Measurements from ENCODE around the gene WNK4.
"Not testable (repeated sequence)": the region's sequence is repeated elsewhere in the genome, so short reads cannot be mapped to it uniquely, and the experiment has no call there.

WNK4 gene

DNA sequence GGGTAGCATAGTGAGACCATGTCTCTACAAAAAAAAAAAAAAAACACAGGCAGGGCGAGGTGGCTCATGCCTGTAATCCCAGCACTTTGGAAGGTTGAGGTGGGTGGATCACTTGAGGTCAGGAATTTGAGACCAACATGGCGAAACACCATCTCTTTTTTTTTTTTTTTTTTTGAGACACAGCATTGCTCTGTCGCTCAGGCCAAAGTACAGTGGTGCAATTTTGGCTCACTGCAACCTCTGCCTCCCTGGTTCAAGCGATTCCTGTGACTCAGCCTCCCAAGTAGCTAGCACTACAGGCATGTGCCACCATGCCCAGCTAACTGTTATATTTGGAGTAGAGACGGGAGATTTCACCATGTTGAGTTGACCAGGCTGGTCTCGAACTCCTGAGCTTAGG lies 14.3 kb upstream of the WNK4 start (continued):
- TF ChIP-seq TSHZ2 (CRISPR knock-in tag; IDR thresholded peaks at IDR 0.05) = no peak

- no peak for ATAC-seq
- TF ChIP-seq ARNTL (CRISPR knock-in tag; IDR thresholded peaks at IDR 0.05; ENCODE audit: borderline replicate concordance, low read depth) = no peak
Measured at GRCh38 chr17:42767512-42767911, 12.9 kb upstream of the WNK4 start.

DNA sequence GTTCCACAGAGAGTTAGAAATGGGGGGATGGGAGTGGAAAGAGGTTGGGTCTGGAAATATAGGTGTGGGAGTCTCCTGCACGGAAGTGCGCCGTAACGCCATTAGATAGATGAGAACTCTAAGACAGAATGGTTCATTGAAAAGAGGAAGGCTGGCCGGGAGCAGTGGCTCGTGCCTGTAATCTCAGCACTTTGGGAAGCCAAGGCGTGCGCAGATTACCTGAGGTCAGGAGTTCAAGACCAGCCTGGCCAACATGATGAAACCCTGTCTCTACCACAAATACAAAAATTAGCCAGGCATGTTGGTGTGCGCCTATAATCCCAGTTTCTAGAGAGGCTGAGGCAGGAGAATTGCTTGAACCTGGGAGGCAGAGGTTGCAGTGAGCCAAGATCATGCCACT lies 12.4 kb upstream of the WNK4 start:
- not testable (repeated sequence) for ATAC-seq

- not testable (repeated sequence) for ATAC-seq
Measured at GRCh38 chr17:42769964-42770363, 10.4 kb upstream of the WNK4 start.

- peak; percentile 29 for ATAC-seq
- TF ChIP-seq, protein P1, sequence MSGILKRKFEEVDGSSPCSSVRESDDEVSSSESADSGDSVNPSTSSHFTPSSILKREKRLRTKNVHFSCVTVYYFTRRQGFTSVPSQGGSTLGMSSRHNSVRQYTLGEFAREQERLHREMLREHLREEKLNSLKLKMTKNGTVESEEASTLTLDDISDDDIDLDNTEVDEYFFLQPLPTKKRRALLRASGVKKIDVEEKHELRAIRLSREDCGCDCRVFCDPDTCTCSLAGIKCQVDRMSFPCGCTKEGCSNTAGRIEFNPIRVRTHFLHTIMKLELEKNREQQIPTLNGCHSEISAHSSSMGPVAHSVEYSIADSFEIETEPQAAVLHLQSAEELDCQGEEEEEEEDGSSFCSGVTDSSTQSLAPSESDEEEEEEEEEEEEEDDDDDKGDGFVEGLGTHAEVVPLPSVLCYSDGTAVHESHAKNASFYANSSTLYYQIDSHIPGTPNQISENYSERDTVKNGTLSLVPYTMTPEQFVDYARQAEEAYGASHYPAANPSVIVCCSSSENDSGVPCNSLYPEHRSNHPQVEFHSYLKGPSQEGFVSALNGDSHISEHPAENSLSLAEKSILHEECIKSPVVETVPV (CRISPR knock-in tag; IDR thresholded peaks at IDR 0.05) = no peak
- TF ChIP-seq TOX (CRISPR knock-in tag; IDR thresholded peaks at IDR 0.05; ENCODE audit: borderline replicate concordance) (no peak), SNAI2 (CRISPR knock-in tag; IDR thresholded peaks at IDR 0.05) (no peak), ZFP30 (CRISPR knock-in tag; IDR thresholded peaks at IDR 0.05) (no peak), TCF4 (CRISPR knock-in tag; IDR thresholded peaks at IDR 0.05; ENCODE audit: borderline replicate concordance) (no peak), CSDC2 (CRISPR knock-in tag; IDR thresholded peaks at IDR 0.05) (no peak), ISL1 (CRISPR knock-in tag; IDR thresholded peaks at IDR 0.05) (no peak), OSR1 (CRISPR knock-in tag; IDR thresholded peaks at IDR 0.05) (no peak), ZNF70 (CRISPR knock-in tag; IDR thresholded peaks at IDR 0.05) (no peak), ZC3H10 (CRISPR knock-in tag; IDR thresholded peaks at IDR 0.05) (no peak), CREB5 (CRISPR knock-in tag; IDR thresholded peaks at IDR 0.05; ENCODE audit: low read depth) (no peak), GLIS3 (CRISPR knock-in tag; IDR thresholded peaks at IDR 0.05) (no peak)
- TF ChIP-seq, protein P2, sequence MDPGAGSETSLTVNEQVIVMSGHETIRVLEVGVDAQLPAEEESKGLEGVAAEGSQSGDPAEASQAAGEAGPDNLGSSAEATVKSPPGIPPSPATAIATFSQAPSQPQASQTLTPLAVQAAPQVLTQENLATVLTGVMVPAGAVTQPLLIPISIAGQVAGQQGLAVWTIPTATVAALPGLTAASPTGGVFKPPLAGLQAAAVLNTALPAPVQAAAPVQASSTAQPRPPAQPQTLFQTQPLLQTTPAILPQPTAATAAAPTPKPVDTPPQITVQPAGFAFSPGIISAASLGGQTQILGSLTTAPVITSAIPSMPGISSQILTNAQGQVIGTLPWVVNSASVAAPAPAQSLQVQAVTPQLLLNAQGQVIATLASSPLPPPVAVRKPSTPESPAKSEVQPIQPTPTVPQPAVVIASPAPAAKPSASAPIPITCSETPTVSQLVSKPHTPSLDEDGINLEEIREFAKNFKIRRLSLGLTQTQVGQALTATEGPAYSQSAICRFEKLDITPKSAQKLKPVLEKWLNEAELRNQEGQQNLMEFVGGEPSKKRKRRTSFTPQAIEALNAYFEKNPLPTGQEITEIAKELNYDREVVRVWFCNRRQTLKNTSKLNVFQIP (CRISPR knock-in tag; IDR thresholded peaks at IDR 0.05; ENCODE audit: borderline replicate concordance, low read depth) = no peak
- TF ChIP-seq, protein P3, sequence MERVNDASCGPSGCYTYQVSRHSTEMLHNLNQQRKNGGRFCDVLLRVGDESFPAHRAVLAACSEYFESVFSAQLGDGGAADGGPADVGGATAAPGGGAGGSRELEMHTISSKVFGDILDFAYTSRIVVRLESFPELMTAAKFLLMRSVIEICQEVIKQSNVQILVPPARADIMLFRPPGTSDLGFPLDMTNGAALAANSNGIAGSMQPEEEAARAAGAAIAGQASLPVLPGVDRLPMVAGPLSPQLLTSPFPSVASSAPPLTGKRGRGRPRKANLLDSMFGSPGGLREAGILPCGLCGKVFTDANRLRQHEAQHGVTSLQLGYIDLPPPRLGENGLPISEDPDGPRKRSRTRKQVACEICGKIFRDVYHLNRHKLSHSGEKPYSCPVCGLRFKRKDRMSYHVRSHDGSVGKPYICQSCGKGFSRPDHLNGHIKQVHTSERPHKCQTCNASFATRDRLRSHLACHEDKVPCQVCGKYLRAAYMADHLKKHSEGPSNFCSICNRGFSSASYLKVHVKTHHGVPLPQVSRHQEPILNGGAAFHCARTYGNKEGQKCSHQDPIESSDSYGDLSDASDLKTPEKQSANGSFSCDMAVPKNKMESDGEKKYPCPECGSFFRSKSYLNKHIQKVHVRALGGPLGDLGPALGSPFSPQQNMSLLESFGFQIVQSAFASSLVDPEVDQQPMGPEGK (CRISPR knock-in tag; IDR thresholded peaks at IDR 0.05; ENCODE audit: borderline replicate concordance) = no peak
Measured at GRCh38 chr17:42772945-42773289, 7.5 kb upstream of the WNK4 start.
